Measurements from ENCODE around the gene IRAK1. TPM values are rescaled to one million over a fixed set of nuclear protein-coding genes. Genes with fewer than 3 reads are reported as not detected.

IRAK1 gene
- polyA plus RNA-seq, 2 donors, result 58.8 to 61.8 TPM

GRCh38 chrX:153974003-153974725, 45.5 kb downstream of the IRAK1 start:
- H3K4me3 ChIP-seq (ENCODE audit: low read depth in 1 of 2, low read length in 2 of 2), result no peak overlapping the region
- no peaks in the 10 kb centered on the region for H3K9me3 ChIP-seq (ENCODE audit: control insufficient read depth in 2 of 2, insufficient read depth in 1 of 2, low read depth in 1 of 2, low read length in 1 of 2)
- H3K27me3 ChIP-seq (ENCODE audit: control insufficient read depth in 1 of 2, insufficient read depth in 2 of 2, low read length in 2 of 2), result no peaks in the 10 kb centered on the region
- H3K27ac ChIP-seq (ENCODE audit: low read depth in 2 of 2, low read length in 1 of 2), result peak overlapping the region; percentile 86 to 90
- peaks cover 8 to 17% of the 10 kb centered on the region in 2 donors for H3K4me1 ChIP-seq (ENCODE audit: control insufficient read depth in 2 of 2, insufficient read depth in 2 of 2, low read length in 1 of 2)
- WGBS, 2 donors, result 64 to 70% methylated on average over 14 of the region's 14 CpGs
- H3K36me3 ChIP-seq (ENCODE audit: control insufficient read depth in 2 of 2, insufficient read depth in 2 of 2, low read length in 1 of 2), result no peaks in the 10 kb centered on the region

- Histone ChIP-seq H3K9me3 (ENCODE audit: control insufficient read depth in 2 of 2, insufficient read depth in 1 of 2, low read depth in 1 of 2, low read length in 1 of 2) (no peaks in the 10 kb centered on the region), H3K27me3 (ENCODE audit: control insufficient read depth in 1 of 2, insufficient read depth in 2 of 2, low read length in 2 of 2) (no peaks in the 10 kb centered on the region), H3K36me3 (ENCODE audit: control insufficient read depth in 2 of 2, insufficient read depth in 2 of 2, low read length in 1 of 2) (no peaks in the 10 kb centered on the region), H3K27ac (ENCODE audit: low read depth in 2 of 2, low read length in 1 of 2) (peak overlapping the region; percentile 90 to 100), H3K4me3 (ENCODE audit: low read depth in 1 of 2, low read length in 2 of 2) (peak overlapping the region; percentile 60 to 90), H3K4me1 (ENCODE audit: control insufficient read depth in 2 of 2, insufficient read depth in 2 of 2, low read length in 1 of 2) (peaks cover 8 to 21% of the 10 kb centered on the region in 2 donors)
- 28 to 45% methylated on average over 20 of the region's 20 CpGs for WGBS, 2 donors
Observed at GRCh38 chrX:153973127-153974002, 46.3 kb downstream of the IRAK1 start.

GRCh38 chrX:153972368-153973126, 47.2 kb downstream of the IRAK1 start, which contains the start of gene TMEM187:
TSS of gene TMEM187 (plus strand) at chrX:153972754. CDS start at chrX:153982063, 9,309 bp downstream.
- 0 to 1% methylated on average over 63 to 103 of the region's 103 CpGs for WGBS, 2 donors
- H3K9me3 ChIP-seq (ENCODE audit: control insufficient read depth in 2 of 2, insufficient read depth in 1 of 2, low read depth in 1 of 2, low read length in 1 of 2), result no peaks in the 10 kb centered on the region

GRCh38 chrX:153971450-153972367, 48.0 kb downstream of the IRAK1 start, which contains the start of gene HCFC1:
TSS of gene HCFC1 (minus strand) at chrX:153971818. CDS start at chrX:153970840, 978 bp downstream.
- Histone ChIP-seq H3K27me3 (ENCODE audit: control insufficient read depth in 1 of 2, insufficient read depth in 2 of 2, low read length in 2 of 2) (no peaks in the 10 kb centered on the region), H3K9me3 (ENCODE audit: control insufficient read depth in 2 of 2, insufficient read depth in 1 of 2, low read depth in 1 of 2, low read length in 1 of 2) (no peaks in the 10 kb centered on the region), H3K27ac (ENCODE audit: low read depth in 2 of 2, low read length in 1 of 2) (peak within 1 kb of the TSS; percentile 90 to 100), H3K36me3 (ENCODE audit: control insufficient read depth in 2 of 2, insufficient read depth in 2 of 2, low read length in 1 of 2) (no peaks in the 10 kb centered on the region), H3K4me1 (ENCODE audit: control insufficient read depth in 2 of 2, insufficient read depth in 2 of 2, low read length in 1 of 2) (peaks cover 8 to 32% of the 10 kb centered on the region in 2 donors), H3K4me3 (ENCODE audit: low read depth in 1 of 2, low read length in 2 of 2) (peak within 1 kb of the TSS; percentile 60 to 90)
- whole genome bisulfite sequencing, 2 donors, result 0 to 11% methylated on average over 95 to 96 of the region's 96 CpGs

More at GRCh38 chrX:153972368-153973126, 47.2 kb downstream of the IRAK1 start, which contains the start of gene TMEM187:
- peaks cover 8 to 26% of the 10 kb centered on the region in 2 donors for H3K4me1 ChIP-seq (ENCODE audit: control insufficient read depth in 2 of 2, insufficient read depth in 2 of 2, low read length in 1 of 2)
- H3K27ac ChIP-seq (ENCODE audit: low read depth in 2 of 2, low read length in 1 of 2), result peak within 1 kb of the TSS; percentile 90 to 100
- H3K4me3 ChIP-seq (ENCODE audit: low read depth in 1 of 2, low read length in 2 of 2), result peak within 1 kb of the TSS; percentile 60 to 90
- no peaks in the 10 kb centered on the region for H3K36me3 ChIP-seq (ENCODE audit: control insufficient read depth in 2 of 2, insufficient read depth in 2 of 2, low read length in 1 of 2)
- no peaks in the 10 kb centered on the region for H3K27me3 ChIP-seq (ENCODE audit: control insufficient read depth in 1 of 2, insufficient read depth in 2 of 2, low read length in 2 of 2)

GRCh38 chrX:153971124-153971449, 48.6 kb downstream of the IRAK1 start:
- H3K27ac ChIP-seq (ENCODE audit: low read depth in 2 of 2, low read length in 1 of 2), result peak overlapping the region; percentile 90 to 100
- peaks cover 8 to 38% of the 10 kb centered on the region in 2 donors for H3K4me1 ChIP-seq (ENCODE audit: control insufficient read depth in 2 of 2, insufficient read depth in 2 of 2, low read length in 1 of 2)
- no peaks in the 10 kb centered on the region for H3K9me3 ChIP-seq (ENCODE audit: control insufficient read depth in 2 of 2, insufficient read depth in 1 of 2, low read depth in 1 of 2, low read length in 1 of 2)
- H3K27me3 ChIP-seq (ENCODE audit: control insufficient read depth in 1 of 2, insufficient read depth in 2 of 2, low read length in 2 of 2), result no peaks in the 10 kb centered on the region
- peak overlapping the region; percentile 60 to 90 for H3K4me3 ChIP-seq (ENCODE audit: low read depth in 1 of 2, low read length in 2 of 2)
- H3K36me3 ChIP-seq (ENCODE audit: control insufficient read depth in 2 of 2, insufficient read depth in 2 of 2, low read length in 1 of 2), result no peaks in the 10 kb centered on the region
- 1 to 9% methylated on average over 22 to 34 of the region's 34 CpGs for WGBS, 2 donors

- Histone ChIP-seq H3K27ac (ENCODE audit: low read depth in 2 of 2, low read length in 1 of 2) (peak overlapping the region; percentile 90 to 100), H3K9me3 (ENCODE audit: control insufficient read depth in 2 of 2, insufficient read depth in 1 of 2, low read depth in 1 of 2, low read length in 1 of 2) (no peaks in the 10 kb centered on the region), H3K4me1 (ENCODE audit: control insufficient read depth in 2 of 2, insufficient read depth in 2 of 2, low read length in 1 of 2) (peaks cover 8 to 38% of the 10 kb centered on the region in 2 donors), H3K4me3 (ENCODE audit: low read depth in 1 of 2, low read length in 2 of 2) (peak overlapping the region; percentile 60 to 90), H3K36me3 (ENCODE audit: control insufficient read depth in 2 of 2, insufficient read depth in 2 of 2, low read length in 1 of 2) (no peaks in the 10 kb centered on the region), H3K27me3 (ENCODE audit: control insufficient read depth in 1 of 2, insufficient read depth in 2 of 2, low read length in 2 of 2) (no peaks in the 10 kb centered on the region)
- WGBS, 2 donors, result 0 to 5% methylated on average over 46 to 49 of the region's 49 CpGs
Observed at GRCh38 chrX:153970357-153971123, 49.2 kb downstream of the IRAK1 start.

- WGBS, 2 donors, result 1 to 16% methylated on average over 21 to 26 of the region's 26 CpGs
- peaks cover 8 to 38% of the 10 kb centered on the region in 2 donors for H3K4me1 ChIP-seq (ENCODE audit: control insufficient read depth in 2 of 2, insufficient read depth in 2 of 2, low read length in 1 of 2)
- peak overlapping the region; percentile 44 to 90 for H3K4me3 ChIP-seq (ENCODE audit: low read depth in 1 of 2, low read length in 2 of 2)
- H3K27me3 ChIP-seq (ENCODE audit: control insufficient read depth in 1 of 2, insufficient read depth in 2 of 2, low read length in 2 of 2), result no peaks in the 10 kb centered on the region
- H3K36me3 ChIP-seq (ENCODE audit: control insufficient read depth in 2 of 2, insufficient read depth in 2 of 2, low read length in 1 of 2), result no peaks in the 10 kb centered on the region
- no peaks in the 10 kb centered on the region for H3K9me3 ChIP-seq (ENCODE audit: control insufficient read depth in 2 of 2, insufficient read depth in 1 of 2, low read depth in 1 of 2, low read length in 1 of 2)
- H3K27ac ChIP-seq (ENCODE audit: low read depth in 2 of 2, low read length in 1 of 2), result peak overlapping the region; percentile 73 to 88
Observed at GRCh38 chrX:153969904-153970356, 49.8 kb downstream of the IRAK1 start.

Data from esophagus (tissue), 2 donors.